Fibroblast of villous mesenchyme (primary cell): ENCODE data around the gene ADARB2. TPM values are rescaled to one million over a fixed set of nuclear protein-coding genes. Genes with fewer than 3 reads are reported as not detected.

ENCODE experiments used
- DNase-seq: peaks from one replicate; pipeline ENCODE4 v3.0.0-alpha.2; 2010; ENCODE audit warnings: low read depth
- H3K4me3 ChIP-seq: 2 replicates; pipeline ENCODE4 v1.5.1; 2011; ENCODE audit warnings: low read depth, mild to moderate bottlenecking, low read length
- CTCF ChIP-seq: IDR thresholded peaks from 2 replicates; pipeline ENCODE4 v1.5.1; 2012; ENCODE audit warnings: low read depth, mild to moderate bottlenecking, low read length; ENCODE audit not compliant: insufficient read depth
- total RNA-seq: library from RNA; depleted of rRNA; stranded (reverse); fragments of >200 nt; gene quantifications from 2 replicates; pipeline ENCODE4 v1.2.3, GENCODE V29; 2012

The ADARB2 gene
- total RNA-seq, 1 donor, result not detected

GRCh38 chr10:1396297-1396635 lies 341.1 kb downstream of the ADARB2 start:
- no peak for TF ChIP-seq CTCF
- no peak overlapping the region for H3K4me3 ChIP-seq
- no peak for DNase-seq

- no peak for TF ChIP-seq CTCF
- H3K4me3 ChIP-seq, result no peak overlapping the region
- no peak for DNase-seq
Observed at GRCh38 chr10:1395481-1396296, 341.6 kb downstream of the ADARB2 start.

GRCh38 chr10:1395025-1395480 lies 342.3 kb downstream of the ADARB2 start:
- TF ChIP-seq CTCF, result no peak
- H3K4me3 ChIP-seq, result no peak overlapping the region
- DNase-seq, result no peak

- DNase-seq, result no peak
- no peak overlapping the region for H3K4me3 ChIP-seq
- no peak for TF ChIP-seq CTCF
Observed at GRCh38 chr10:1394155-1394912, 343.0 kb downstream of the ADARB2 start.

- no peak overlapping the region for H3K4me3 ChIP-seq
- DNase-seq, result no peak
- TF ChIP-seq CTCF, result no peak
Observed at GRCh38 chr10:1393481-1393880, 343.8 kb downstream of the ADARB2 start.

GRCh38 chr10:1392127-1392526 lies 345.2 kb downstream of the ADARB2 start:
- TF ChIP-seq CTCF, result no peak
- no peak for DNase-seq
- H3K4me3 ChIP-seq, result no peak overlapping the region

- no peak for TF ChIP-seq CTCF
- DNase-seq, result no peak
Observed at GRCh38 chr10:1390200-1390599, 347.1 kb downstream of the ADARB2 start.

More at GRCh38 chr10:1390200-1390599, 347.1 kb downstream of the ADARB2 start:
- no peak overlapping the region for H3K4me3 ChIP-seq
